ENCODE measurements around the gene USP12.
"Not testable (repeated sequence)": the region's sequence is repeated elsewhere in the genome, so short reads cannot be mapped to it uniquely, and the experiment has no call there.

USP12 gene

GRCh38 chr13:27148900-27149299, 22.7 kb downstream of the USP12 start:
- Mint-ChIP-seq H3K4me1 (no peaks in the 10 kb centered on the region), H3K27me3 (ENCODE audit: low read depth, poor library complexity) (no peaks in the 10 kb centered on the region)
- no peak for TF ChIP-seq CTCF (IDR thresholded peaks at IDR 0.05)

DNA sequence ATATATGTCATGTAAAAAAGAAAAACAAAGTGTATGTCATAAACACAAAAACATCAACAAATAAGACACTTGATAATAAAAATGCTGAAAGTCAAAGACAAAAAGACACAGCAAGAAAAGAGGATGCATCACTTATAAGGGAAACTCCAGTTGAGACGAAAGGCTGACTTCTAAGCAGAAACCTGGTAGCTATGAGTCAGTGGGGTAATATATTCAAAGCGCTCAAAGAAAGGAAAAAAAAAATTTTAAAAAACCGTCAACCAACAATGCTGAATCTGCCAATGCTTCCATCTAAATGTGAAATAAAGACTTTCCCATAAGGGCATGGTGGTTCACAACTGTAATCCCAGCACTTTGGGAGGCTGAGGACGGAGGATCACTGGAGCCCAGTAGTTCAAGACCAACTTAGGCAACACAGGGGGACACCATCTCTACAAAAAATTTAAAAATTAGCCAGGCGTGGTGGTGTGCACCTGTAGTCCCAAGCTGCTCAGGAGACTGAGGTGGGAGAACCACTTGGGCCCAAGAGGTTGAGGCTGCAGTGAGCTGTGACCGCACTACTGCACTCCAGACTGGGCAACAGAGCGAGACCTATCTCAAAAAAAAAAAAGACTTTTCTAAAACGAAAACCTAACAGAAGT, 24.0 kb downstream of the USP12 start:
- TF ChIP-seq CTCF (IDR thresholded peaks at IDR 0.05), result no peak
- Mint-ChIP-seq H3K4me3 (no peak overlapping the region), H3K9me3 (peaks cover 28% of the 10 kb centered on the region), H3K4me1 (no peaks in the 10 kb centered on the region), H3K27ac (no peak overlapping the region), H3K36me3 (ENCODE audit: low read depth) (peaks cover 41% of the 10 kb centered on the region), H3K27me3 (ENCODE audit: low read depth, poor library complexity) (peaks cover 4% of the 10 kb centered on the region)
- no peak for DNase-seq

More at GRCh38 chr13:27148900-27149299, 22.7 kb downstream of the USP12 start:
- Mint-ChIP-seq H3K4me3 (no peak overlapping the region), H3K36me3 (ENCODE audit: low read depth) (peaks cover 35% of the 10 kb centered on the region), H3K9me3 (peaks cover 23% of the 10 kb centered on the region), H3K27ac (no peak overlapping the region)
- no peak for DNase-seq

- no peak overlapping the region for H3K4me3 Mint-ChIP-seq
- peaks cover 39% of the 10 kb centered on the region for H3K9me3 Mint-ChIP-seq
- H3K36me3 Mint-ChIP-seq (ENCODE audit: low read depth), result peaks cover 37% of the 10 kb centered on the region
- DNase-seq, result no peak
- no peak overlapping the region for H3K27ac Mint-ChIP-seq
- H3K27me3 Mint-ChIP-seq (ENCODE audit: low read depth, poor library complexity), result peaks cover 4% of the 10 kb centered on the region
- peaks cover 9% of the 10 kb centered on the region for H3K4me1 Mint-ChIP-seq
- no peak for TF ChIP-seq CTCF (IDR thresholded peaks at IDR 0.05)
These were observed 29.9 kb downstream of the USP12 start for GRCh38 chr13:27141746-27142145.

GRCh38 chr13:27141159-27141558, 30.5 kb downstream of the USP12 start:
- not testable (repeated sequence) for H3K4me1 Mint-ChIP-seq; DNase-seq; H3K27ac Mint-ChIP-seq; H3K4me3 Mint-ChIP-seq; H3K27me3 Mint-ChIP-seq (ENCODE audit: low read depth, poor library complexity)
- Mint-ChIP-seq H3K9me3 (peaks cover 39% of the 10 kb centered on the region), H3K36me3 (ENCODE audit: low read depth) (peaks cover 37% of the 10 kb centered on the region)

- peaks cover 4% of the 10 kb centered on the region for H3K27me3 Mint-ChIP-seq (ENCODE audit: low read depth, poor library complexity)
- TF ChIP-seq CTCF (IDR thresholded peaks at IDR 0.05), result no peak
- H3K4me3 Mint-ChIP-seq, result no peak overlapping the region
These were observed 31.6 kb downstream of the USP12 start for GRCh38 chr13:27140060-27140459.

DNA sequence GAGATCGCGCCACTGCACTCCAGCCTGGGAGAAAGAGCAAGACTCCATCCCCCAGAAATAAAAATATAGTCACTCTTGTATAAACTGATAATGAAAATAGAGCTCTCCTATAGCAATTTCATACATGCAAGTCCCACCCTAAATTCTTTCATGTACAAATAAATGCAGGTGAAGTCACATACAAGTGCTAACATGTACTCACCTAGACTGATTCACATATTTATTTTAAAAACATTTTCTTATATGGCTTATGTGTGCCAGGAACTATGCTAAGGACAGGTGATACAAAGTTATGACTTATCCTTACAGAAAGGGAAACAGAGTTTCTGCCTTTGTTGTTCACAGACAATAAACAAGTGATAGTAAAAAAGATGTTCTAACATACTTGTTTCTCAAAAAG, 32.0 kb downstream of the USP12 start:
- peaks cover 39% of the 10 kb centered on the region for H3K9me3 Mint-ChIP-seq
- peaks cover 4% of the 10 kb centered on the region for H3K27me3 Mint-ChIP-seq (ENCODE audit: low read depth, poor library complexity)
- no peak overlapping the region for H3K27ac Mint-ChIP-seq
- peaks cover 37% of the 10 kb centered on the region for H3K36me3 Mint-ChIP-seq (ENCODE audit: low read depth)
- H3K4me3 Mint-ChIP-seq, result no peak overlapping the region
- DNase-seq, result no peak
- no peak for TF ChIP-seq CTCF (IDR thresholded peaks at IDR 0.05)
- peaks cover 9% of the 10 kb centered on the region for H3K4me1 Mint-ChIP-seq

More at GRCh38 chr13:27140060-27140459, 31.6 kb downstream of the USP12 start:
- Mint-ChIP-seq H3K4me1 (peaks cover 9% of the 10 kb centered on the region), H3K36me3 (ENCODE audit: low read depth) (peaks cover 37% of the 10 kb centered on the region), H3K9me3 (peaks cover 39% of the 10 kb centered on the region), H3K27ac (no peak overlapping the region)
- DNase-seq, result no peak

All from nephron progenitor cell (in vitro differentiated cells).